DMS 273 treated with DMSO at 0.1 percent for 48 hours (cell line): Measurements from ENCODE around the gene SRXN1.
"Not testable (repeated sequence)": the region's sequence is repeated elsewhere in the genome, so short reads cannot be mapped to it uniquely, and the experiment has no call there.

Experiments used
- DNase-seq: peaks from one replicate; lab custom pipeline; 2025; lab: John Stamatoyannopoulos, UW

The SRXN1 gene

GRCh38 chr20:653110-653589, at the start of gene SRXN1:
TSS of gene SRXN1 (minus strand) at chr20:653200. CDS start at chr20:653185, 15 bp downstream.
- peak; percentile 41 for DNase-seq

DNA sequence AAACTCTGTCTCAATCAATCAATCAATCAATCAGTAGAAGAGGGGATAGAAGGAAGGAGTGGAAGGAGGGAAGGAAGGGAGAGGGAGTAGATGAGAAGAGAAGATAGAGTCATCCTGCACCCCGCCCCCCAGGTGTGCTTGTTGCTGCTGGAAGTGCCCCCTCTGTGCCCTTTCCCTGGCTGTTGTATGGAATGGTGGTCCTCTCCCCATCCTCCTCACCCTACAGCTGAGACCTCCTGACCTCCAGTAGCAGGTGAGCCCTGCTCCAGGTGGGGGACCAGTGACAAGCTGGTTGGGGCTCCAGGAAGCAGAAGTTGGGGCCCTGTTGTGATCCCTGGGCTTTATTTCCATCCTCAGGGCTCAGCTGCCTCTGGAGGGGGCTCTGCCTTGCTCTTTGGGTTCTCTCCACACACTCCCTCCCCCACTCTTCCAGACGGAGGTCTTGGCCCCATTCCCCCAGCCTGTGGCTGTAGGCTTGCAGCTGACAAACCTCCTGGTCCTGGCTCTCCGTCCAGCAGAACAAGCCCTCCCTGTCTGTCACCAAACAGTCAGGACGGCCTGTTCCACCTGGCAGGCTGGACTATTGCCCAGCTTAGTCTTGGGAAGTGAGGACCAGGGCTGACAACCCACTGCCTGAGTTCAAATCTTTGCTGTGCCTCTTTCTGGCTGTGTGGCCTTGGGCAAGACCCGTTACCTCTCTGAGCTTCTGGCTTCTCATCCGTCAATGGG, 48.6 kb upstream of the SRXN1 start:
- DNase-seq = no peak

DNA sequence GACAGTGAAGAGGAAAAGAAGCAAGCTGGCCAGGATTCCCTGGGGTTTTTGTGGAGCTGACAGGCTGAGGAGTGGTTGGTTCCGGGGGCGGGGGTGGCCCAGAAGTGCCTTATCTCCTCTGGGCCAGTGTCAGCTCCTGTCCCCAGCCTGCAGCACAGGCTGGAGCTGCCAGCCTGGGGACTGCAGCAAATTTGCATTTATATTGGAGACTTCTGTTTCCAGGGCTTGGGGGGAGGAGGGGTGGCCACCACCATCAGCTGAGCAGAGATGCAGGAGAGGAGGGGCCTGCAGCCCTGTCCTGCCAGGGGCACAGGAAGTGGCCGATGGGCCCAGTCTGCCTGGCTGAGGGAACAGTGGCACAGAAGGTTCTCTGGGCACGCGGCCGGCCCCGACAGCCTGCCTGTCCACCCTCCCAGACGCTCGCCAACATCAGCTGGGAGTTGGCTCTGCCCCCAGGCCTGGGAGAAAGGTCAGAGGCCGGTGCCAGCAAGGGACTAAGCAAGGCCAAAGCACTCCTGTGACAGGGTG, 46.9 kb upstream of the SRXN1 start:
- no peak for DNase-seq

- no peak for DNase-seq
These were observed 46.3 kb upstream of the SRXN1 start for GRCh38 chr20:699342-699741.

DNA sequence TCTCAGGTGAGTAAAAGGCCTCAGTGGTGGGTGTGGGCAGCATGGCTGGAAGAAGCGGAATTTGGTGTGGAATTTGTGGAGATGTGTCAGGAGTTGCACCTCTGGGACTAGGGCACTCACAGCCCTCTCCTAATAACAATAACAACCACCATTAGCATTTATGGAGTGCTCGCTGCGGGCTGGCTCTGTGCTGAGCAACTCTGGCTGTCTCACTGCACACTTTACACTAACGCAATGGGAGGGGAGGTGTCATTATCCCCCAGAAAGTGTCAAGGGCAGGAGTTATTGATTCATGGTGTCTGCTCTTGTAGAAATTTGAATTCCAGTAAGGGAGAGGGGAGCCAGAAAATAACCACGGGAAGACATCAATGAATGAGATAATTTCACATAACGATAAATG, 45.3 kb upstream of the SRXN1 start:
- no peak for DNase-seq

DNA sequence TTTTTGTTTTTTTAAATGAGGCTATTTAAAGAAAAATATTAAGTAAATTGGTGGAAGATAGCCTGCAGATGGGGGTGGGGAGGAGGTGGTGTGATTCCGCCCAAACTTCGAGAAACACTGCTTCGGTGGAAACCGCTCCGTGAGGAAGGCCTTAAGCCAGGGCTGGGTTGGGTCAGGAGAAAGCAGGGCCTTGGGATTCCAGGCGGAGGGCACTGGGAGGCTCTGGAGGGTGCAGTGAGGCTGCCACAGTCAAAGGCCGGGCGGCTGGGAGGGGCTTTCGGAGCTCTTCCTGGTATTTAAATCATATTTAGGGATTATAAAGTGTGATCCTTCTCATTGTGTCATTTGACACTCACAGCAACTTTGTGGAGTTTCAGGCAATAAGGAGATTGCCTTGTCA, 44.8 kb upstream of the SRXN1 start:
- DNase-seq = no peak

DNA sequence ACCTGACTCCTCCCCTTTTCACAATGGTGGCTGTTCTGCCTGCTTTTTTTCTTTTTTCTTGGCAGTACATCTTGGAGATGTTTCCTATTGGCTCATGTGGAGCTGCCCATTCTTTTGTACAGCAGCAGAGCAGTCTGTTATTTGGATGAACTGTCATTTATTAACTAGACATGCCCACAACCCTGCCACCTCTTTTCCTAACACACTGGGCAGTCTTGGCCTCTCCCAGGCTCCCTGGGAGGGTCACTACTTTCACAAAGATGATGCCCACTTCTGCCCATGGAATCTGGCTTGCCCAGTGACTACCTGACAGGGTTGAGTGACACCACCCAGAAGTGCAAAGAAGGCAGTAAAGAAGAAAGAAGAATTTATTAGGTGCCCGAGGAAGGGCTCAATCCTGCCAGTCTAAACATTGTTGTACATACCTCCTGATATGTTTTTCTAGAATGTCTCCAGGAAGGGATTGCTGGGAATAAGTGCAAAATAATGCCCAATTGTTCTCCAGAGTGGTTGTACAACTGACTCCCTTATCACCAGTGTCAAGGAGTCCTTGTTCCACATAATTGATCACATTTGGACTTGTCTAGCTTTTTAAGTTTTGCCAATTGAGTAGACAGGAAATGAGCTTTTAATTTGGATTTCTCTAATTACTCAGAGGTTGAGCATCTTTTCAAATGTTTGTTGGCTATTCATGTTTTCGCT, 42.3 kb upstream of the SRXN1 start:
- no peak for DNase-seq

DNA sequence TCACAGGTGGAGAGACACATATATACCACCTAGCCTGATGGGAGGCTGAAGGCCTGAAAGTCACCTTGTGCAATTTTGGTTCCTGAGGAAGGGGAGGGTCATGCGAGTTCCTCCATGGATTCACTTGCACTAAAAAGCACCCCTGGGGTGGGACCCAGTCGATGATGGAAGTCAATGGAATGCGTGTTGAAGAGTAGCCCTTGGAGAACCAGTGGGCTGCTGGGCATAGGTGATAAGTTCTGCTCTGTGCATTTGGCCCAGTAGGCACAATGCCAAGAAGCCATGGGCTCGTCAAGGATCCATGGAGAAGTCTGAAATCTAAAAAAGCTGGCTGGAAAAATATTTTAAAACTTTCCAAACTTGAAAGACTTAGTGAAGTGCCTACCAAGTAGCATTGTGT, 41.5 kb upstream of the SRXN1 start:
- no peak for DNase-seq

DNA sequence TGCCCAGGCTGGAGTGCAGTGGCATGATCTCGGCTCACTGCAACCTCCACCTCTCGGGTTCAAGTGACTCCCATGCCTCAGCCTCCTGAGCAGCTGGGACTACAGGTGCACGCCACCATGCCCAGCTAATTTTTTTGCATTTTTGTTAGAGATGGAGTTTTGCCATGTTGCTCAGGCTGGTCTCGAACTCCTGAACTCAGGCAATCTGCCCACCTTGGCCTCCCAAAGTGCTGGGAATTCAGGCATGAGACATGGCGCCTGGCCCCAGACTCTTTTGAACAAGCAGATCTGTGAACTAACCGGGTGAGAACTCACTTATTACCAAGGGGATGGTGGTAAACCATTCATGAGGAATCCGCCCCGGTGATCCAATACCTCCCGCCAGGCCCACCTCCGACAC, 40.8 kb upstream of the SRXN1 start:
- not testable (repeated sequence) for DNase-seq

- DNase-seq = no peak
These were observed 39.0 kb upstream of the SRXN1 start for GRCh38 chr20:692044-692443.

- DNase-seq = no peak
These were observed 36.9 kb upstream of the SRXN1 start for GRCh38 chr20:689947-690346.

DNA sequence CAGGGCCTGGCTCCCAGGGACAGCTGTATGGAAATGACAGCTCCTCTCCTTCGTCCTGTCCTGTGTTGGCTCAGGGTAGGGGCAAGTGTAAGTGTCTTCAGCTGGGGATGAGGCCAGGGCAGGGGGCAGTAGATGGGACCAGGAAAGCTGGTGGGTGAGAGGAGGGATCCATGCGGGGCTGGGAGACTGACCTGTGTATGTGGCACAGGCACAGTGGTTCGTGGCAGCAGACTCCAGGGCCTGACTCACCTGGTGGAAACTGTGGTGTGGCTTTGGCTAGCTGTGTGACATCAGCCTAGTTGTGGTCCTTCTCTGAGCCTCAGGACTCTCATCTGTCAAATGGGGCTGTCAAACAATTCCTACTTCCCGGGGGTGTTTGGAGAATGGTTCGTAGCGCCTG, 36.3 kb upstream of the SRXN1 start:
- no peak for DNase-seq

DNA sequence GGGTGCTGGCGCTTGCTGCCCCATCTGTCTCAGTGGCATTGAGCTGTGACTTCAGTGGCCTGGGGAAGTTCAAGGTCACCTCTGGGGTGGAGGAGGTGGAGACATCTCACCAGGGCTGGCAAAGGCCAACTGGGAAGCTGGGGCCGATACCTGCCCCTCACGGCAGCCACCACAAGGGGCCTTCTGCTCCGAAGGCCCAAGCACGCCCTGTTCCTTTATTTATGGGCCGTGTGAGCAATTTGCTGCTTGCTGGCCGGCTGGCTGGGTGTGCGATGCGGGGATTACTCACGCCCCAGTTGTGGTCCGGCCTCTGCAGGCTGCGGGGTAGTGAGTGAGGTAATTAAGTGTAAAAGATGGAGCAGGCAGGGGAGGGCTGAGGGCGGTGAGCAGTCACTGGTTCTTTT, 35.8 kb upstream of the SRXN1 start:
- DNase-seq = no peak

- no peak for DNase-seq
These were observed 34.6 kb upstream of the SRXN1 start for GRCh38 chr20:687468-688203.

DNA sequence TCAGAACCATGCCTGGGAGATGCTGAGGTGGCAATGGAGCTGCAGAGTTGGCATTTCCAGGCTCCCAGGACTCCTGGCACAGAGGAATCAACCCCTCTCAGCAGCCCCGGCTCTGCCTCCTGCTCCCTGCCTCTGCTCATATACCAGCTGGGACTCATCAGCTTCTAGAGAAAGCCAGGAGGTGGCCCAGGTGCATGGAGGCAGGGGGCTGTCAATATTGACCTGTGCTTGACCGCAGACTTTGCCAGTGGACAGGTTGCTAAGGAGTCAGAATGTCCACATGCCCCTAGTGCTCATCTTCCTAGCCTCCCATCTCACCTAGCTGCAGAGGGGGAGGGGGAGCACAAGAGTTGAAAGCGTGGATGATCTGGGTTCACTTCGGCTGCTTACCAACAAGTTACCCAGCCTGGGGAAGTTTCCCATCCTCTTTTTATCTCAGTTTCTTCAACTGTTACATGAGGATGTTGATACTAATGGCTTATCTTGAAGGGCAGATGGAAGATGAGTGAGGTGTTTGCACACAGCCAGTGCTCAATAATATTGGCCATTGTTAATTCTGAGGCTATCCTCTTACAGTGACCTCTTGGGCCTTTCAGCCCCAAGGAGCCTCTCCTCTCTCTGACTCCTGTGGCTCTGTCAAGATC, 31.8 kb upstream of the SRXN1 start:
- DNase-seq = no peak

- no peak for DNase-seq
These were observed 29.1 kb upstream of the SRXN1 start for GRCh38 chr20:682123-682522.

GRCh38 chr20:680638-681187, 27.7 kb upstream of the SRXN1 start:
- no peak for DNase-seq

GRCh38 chr20:677957-678356, 25.0 kb upstream of the SRXN1 start:
- DNase-seq = no peak

GRCh38 chr20:676967-677366, 24.0 kb upstream of the SRXN1 start:
- no peak for DNase-seq

DNA sequence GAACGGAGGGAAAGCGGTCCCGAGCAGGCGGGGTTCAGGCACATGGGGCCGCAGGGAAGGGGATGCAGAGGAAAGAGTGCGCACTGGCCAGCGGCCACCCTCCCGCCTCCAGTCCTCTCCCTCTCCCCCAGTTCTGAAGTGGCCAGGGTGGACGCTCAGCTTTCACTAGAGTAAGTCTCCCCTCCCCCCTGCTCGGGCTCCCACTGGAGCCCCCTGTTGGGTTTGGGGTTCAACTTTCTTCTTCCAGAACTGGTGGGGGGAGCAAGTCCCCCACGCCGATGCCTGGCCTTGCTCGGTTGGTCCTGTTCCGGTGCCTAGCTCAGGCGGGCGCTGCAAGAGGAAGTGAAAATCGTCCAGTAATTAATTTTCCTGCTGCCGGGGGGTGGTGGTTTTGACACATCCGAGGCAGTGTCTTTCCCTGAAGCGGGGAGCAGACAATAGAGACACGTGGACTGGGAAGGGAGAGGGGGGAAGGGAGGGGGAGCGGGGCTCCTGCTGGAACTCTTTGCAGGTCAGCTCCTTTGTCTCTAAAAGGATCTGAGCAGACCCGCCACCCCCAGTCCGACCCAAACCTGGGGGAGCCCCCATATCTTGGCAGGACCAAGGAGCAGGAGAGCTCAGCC, 23.4 kb upstream of the SRXN1 start:
- DNase-seq = no peak
